GM21526 (cell line): ENCODE data around the gene IDUA.

Source experiments
- ATAC-seq: cut with Tn5 transposase; IDR thresholded peaks from one replicate; pipeline ENCODE4 v1.9.1; 2021; ENCODE audit warnings: moderate library complexity; ENCODE audit not compliant: unreplicated experiment, low FRiP score

IDUA gene

GRCh38 chr4:985123-985830 lies 1.6 kb upstream of the IDUA start:
- no peak for ATAC-seq

- peak; percentile 7 for ATAC-seq
Observed at GRCh38 chr4:986428-986878, 391 bp upstream of the IDUA start.

GRCh38 chr4:987624-988513 lies 1.0 kb downstream of the IDUA start:
- no peak for ATAC-seq

- ATAC-seq, result no peak
Observed at GRCh38 chr4:988726-989721, 2.2 kb downstream of the IDUA start.

- ATAC-seq, result no peak
Observed at GRCh38 chr4:989722-990471, 3.1 kb downstream of the IDUA start.

GRCh38 chr4:990746-991367 lies 4.0 kb downstream of the IDUA start:
- ATAC-seq, result no peak

- ATAC-seq, result no peak
Observed at GRCh38 chr4:991451-992296, 4.8 kb downstream of the IDUA start.

- no peak for ATAC-seq
Observed at GRCh38 chr4:992297-993110, 5.7 kb downstream of the IDUA start.

- no peak for ATAC-seq
Observed at GRCh38 chr4:993111-994029, 6.5 kb downstream of the IDUA start, which contains the start of gene SLC26A1. Gene SLC26A1 (minus strand): TSS chr4:993404. CDS start chr4:991703, 1,701 bp downstream.

GRCh38 chr4:995311-996026 lies 8.6 kb downstream of the IDUA start:
- no peak for ATAC-seq

GRCh38 chr4:996030-996996 lies 9.5 kb downstream of the IDUA start:
- ATAC-seq, result no peak

- no peak for ATAC-seq
Observed at GRCh38 chr4:996997-997374, 10.1 kb downstream of the IDUA start.

GRCh38 chr4:997375-998071 lies 10.7 kb downstream of the IDUA start:
- ATAC-seq, result no peak

GRCh38 chr4:998096-998691 lies 11.3 kb downstream of the IDUA start:
- no peak for ATAC-seq
